CD4-positive, alpha-beta T cell (primary cell): ENCODE data around the gene SLC41A3. TPM values are rescaled to one million over a fixed set of nuclear protein-coding genes. Genes with fewer than 3 reads are reported as not detected.

ENCODE experiments used
- ATAC-seq: fragments of 200-7000 bp; cut with Tn5 transposase; one replicate; pipeline ENCODE4 v1.10.0; 2022; ENCODE audit warnings: mild to moderate bottlenecking; ENCODE audit not compliant: poor library complexity
- CTCF ChIA-PET: fragments of 350-600 bp; sonication (Branson Sonifier 250); formaldehyde crosslinking; loops from one replicate; lab custom pipeline; 2021; ENCODE audit warnings: antibody characterized with exemption, inconsistent platforms; lab: Charles Lee
- POLR2A ChIA-PET: fragments of 350-600 bp; sonication (Branson Sonifier 250); formaldehyde crosslinking; loops from one replicate; lab custom pipeline; 2021; ENCODE audit warnings: antibody characterized with exemption, inconsistent platforms; lab: Charles Lee
- DNase-seq, 14 experiments: peaks; one replicate each; pipeline ENCODE4 v3.0.0-alpha.2; 2013 to 2020; ENCODE audit warnings: mixed read lengths in 2 of 14
- H3K27ac ChIP-seq, 2 donors: one replicate each; pipeline versions ENCODE4 v1.5.1 to v1.7.0; 2013; ENCODE audit warnings: low read length in 2 of 2, low read depth in 1 of 2, mild to moderate bottlenecking in 1 of 2
- H3K27me3 ChIP-seq, 2 experiments: 1 replicate in 1 of 2; 2 replicates in 1 of 2; pipeline versions ENCODE4 v1.6.1 to v1.7.0; 2013; ENCODE audit warnings: low read length in 2 of 2, control low read depth in 1 of 2, mild to moderate bottlenecking in 1 of 2, moderate library complexity in 1 of 2; ENCODE audit not compliant: insufficient read depth in 2 of 2, control insufficient read depth in 1 of 2
- H3K36me3 ChIP-seq: one replicate; pipeline ENCODE4 v1.6.1; 2013; ENCODE audit warnings: low read length, control low read depth; ENCODE audit not compliant: insufficient read depth
- H3K4me1 ChIP-seq: one replicate; pipeline ENCODE4 v1.6.1; 2013; ENCODE audit warnings: low read length, control low read depth; ENCODE audit not compliant: insufficient read depth
- H3K4me3 ChIP-seq: one replicate; pipeline ENCODE4 v1.5.1; 2013; ENCODE audit warnings: mild to moderate bottlenecking, low read length, moderate library complexity
- H3K9me3 ChIP-seq, 2 experiments: 1 replicate in 1 of 2; 2 replicates in 1 of 2; pipeline versions ENCODE4 v1.6.1 to v1.7.0; 2013; ENCODE audit warnings: low read length in 2 of 2, mild to moderate bottlenecking in 2 of 2, control low read depth in 1 of 2, moderate library complexity in 1 of 2; ENCODE audit not compliant: control insufficient read depth in 1 of 2, insufficient read depth in 1 of 2
- H3K27ac Mint-ChIP-seq: one replicate; pipeline ENCODE4 v1.8.0; 2020; ENCODE audit warnings: mixed read lengths
- H3K27me3 Mint-ChIP-seq: one replicate; pipeline ENCODE4 v1.8.0; 2021; ENCODE audit warnings: mixed read lengths
- H3K36me3 Mint-ChIP-seq: one replicate; pipeline ENCODE4 v1.8.0; 2021; ENCODE audit warnings: low read depth, mixed read lengths
- H3K4me1 Mint-ChIP-seq: one replicate; pipeline ENCODE4 v1.8.0; 2021; ENCODE audit warnings: low read depth, mixed read lengths
- H3K4me3 Mint-ChIP-seq: one replicate; pipeline ENCODE4 v1.8.0; 2020; ENCODE audit warnings: mild to moderate bottlenecking, mixed read lengths
- H3K9me3 Mint-ChIP-seq: one replicate; pipeline ENCODE4 v1.8.0; 2020; ENCODE audit warnings: mixed read lengths
- CTCF ChIP-seq: fragments of 200-600 bp; IDR thresholded peaks from one replicate; pipeline ENCODE4 v1.8.0; 2022; ENCODE audit warnings: antibody characterized with exemption, mild to moderate bottlenecking
- intact Hi-C, 2 experiments: fragments of 100-400 bp; cut with DNase I in 1 of 2; cut with micrococcal nuclease in 1 of 2; formaldehyde crosslinking; loops; one replicate each; pipeline versions ENCODE4 v1.15.1 to v1.9.0; 2023 to 2025; cut with DNase I, micrococcal nuclease
- total RNA-seq, 174 experiments: library from RNA in 2 of 174; stranded (reverse) in 2 of 174; gene quantifications; one replicate each; pipeline ENCODE4 v1.2.3 and lab custom pipeline; 2021 to 2026

Gene SLC41A3
- total RNA-seq, 2 experiments from 2014 or later, result 26.5 to 29.1 TPM

GRCh38 chr3:126018995-126019394, 64.9 kb downstream of the SLC41A3 start:
- TF ChIP-seq CTCF, result no peak
- no peaks in the 10 kb centered on the region for H3K27me3 Mint-ChIP-seq
- intact Hi-C loops, result no loop called here
- no peak overlapping the region for H3K4me3 Mint-ChIP-seq
- H3K4me1 Mint-ChIP-seq, result no peaks in the 10 kb centered on the region
- ATAC-seq, result no peak
- Histone ChIP-seq H3K36me3 (peaks cover 22% of the 10 kb centered on the region), H3K9me3 (no peaks in the 10 kb centered on the region), H3K27ac (no peak overlapping the region), H3K27me3 (no peaks in the 10 kb centered on the region), H3K4me1 (no peaks in the 10 kb centered on the region), H3K4me3 (no peak overlapping the region)
- no peak overlapping the region for H3K27ac Mint-ChIP-seq
- no peak for DNase-seq
- CTCF ChIA-PET, result no interaction called here
- H3K9me3 Mint-ChIP-seq, result no peaks in the 10 kb centered on the region
- POLR2A ChIA-PET, result no interaction called here
- H3K36me3 Mint-ChIP-seq, result peaks cover 69% of the 10 kb centered on the region

GRCh38 chr3:126018545-126018944, 65.4 kb downstream of the SLC41A3 start:
- intact Hi-C loops, result no loop called here
- TF ChIP-seq CTCF, result no peak
- H3K9me3 Mint-ChIP-seq, result no peaks in the 10 kb centered on the region
- ChIA-PET CTCF (no interaction called here), POLR2A (no interaction called here)
- Histone ChIP-seq H3K4me1 (no peaks in the 10 kb centered on the region), H3K27ac (no peak overlapping the region), H3K9me3 (no peaks in the 10 kb centered on the region), H3K4me3 (no peak overlapping the region), H3K27me3 (no peaks in the 10 kb centered on the region), H3K36me3 (peaks cover 23% of the 10 kb centered on the region)
- no peaks in the 10 kb centered on the region for H3K4me1 Mint-ChIP-seq
- ATAC-seq (no peak), DNase-seq (no peak)
- H3K36me3 Mint-ChIP-seq, result peaks cover 69% of the 10 kb centered on the region
- H3K4me3 Mint-ChIP-seq, result no peak overlapping the region
- no peak overlapping the region for H3K27ac Mint-ChIP-seq
- no peaks in the 10 kb centered on the region for H3K27me3 Mint-ChIP-seq

GRCh38 chr3:126017362-126017761, 66.6 kb downstream of the SLC41A3 start:
- Histone ChIP-seq H3K27me3 (no peaks in the 10 kb centered on the region), H3K36me3 (peaks cover 23% of the 10 kb centered on the region), H3K9me3 (no peaks in the 10 kb centered on the region), H3K4me3 (no peak overlapping the region), H3K4me1 (no peaks in the 10 kb centered on the region), H3K27ac (no peak overlapping the region)
- intact Hi-C loops, result no loop called here
- Mint-ChIP-seq H3K36me3 (peaks cover 70% of the 10 kb centered on the region), H3K4me1 (no peaks in the 10 kb centered on the region), H3K27me3 (no peaks in the 10 kb centered on the region), H3K27ac (no peak overlapping the region), H3K9me3 (no peaks in the 10 kb centered on the region), H3K4me3 (no peak overlapping the region)
- ATAC-seq (no peak), DNase-seq (no peak)
- CTCF ChIA-PET, result no interaction called here
- no peak for TF ChIP-seq CTCF
- POLR2A ChIA-PET, result no interaction called here
